BJ (cell line): ENCODE results near the gene SYT12. TPM values are rescaled to one million over a fixed set of nuclear protein-coding genes. Genes with fewer than 3 reads are reported as not detected.
A peak's percentile ranks its signal among the peaks of the same experiment; 100 is the strongest.

Experiments used
- CTCF ChIA-PET: fragments of 350-600 bp; formaldehyde crosslinking; extraction: SDS; loops from one replicate; lab custom pipeline; 2021; ENCODE audit warnings: antibody characterized with exemption, inconsistent platforms; lab: Yijun Ruan, JAX
- POLR2A ChIA-PET: fragments of 300-600 bp; sonication (Branson Sonifier 250); formaldehyde crosslinking; extraction: SDS; loops from one replicate; lab custom pipeline; 2021; ENCODE audit warnings: antibody characterized with exemption; lab: Charles Lee
- DNase-seq: peaks from one replicate; pipeline ENCODE4 v3.0.0-alpha.2; 2011; ENCODE audit warnings: low read depth
- H3K27me3 ChIP-seq: 2 replicates; pipeline ENCODE4 v1.6.0; 2011; ENCODE audit warnings: low read length; ENCODE audit not compliant: control insufficient read depth, insufficient read depth
- H3K36me3 ChIP-seq: 2 replicates; pipeline ENCODE4 v1.5.1; 2011; ENCODE audit warnings: low read length; ENCODE audit not compliant: control insufficient read depth, insufficient read depth
- H3K4me3 ChIP-seq: 2 replicates; pipeline ENCODE4 v1.5.1; 2011; ENCODE audit warnings: low read depth, mild to moderate bottlenecking, control low read depth, low read length
- polyA plus RNA-seq: library from polyadenylated mRNA; depleted of rRNA; stranded (reverse); fragments of >200 nt; gene quantifications from 2 replicates; pipeline ENCODE4 v1.2.3, GENCODE V29; 2011
- TF ChIP-seq, protein P1 (sequence below): IDR thresholded peaks from 2 replicates; pipeline ENCODE4 v1.5.1; 2011; ENCODE audit warnings: low read depth, mild to moderate bottlenecking, control low read depth, inconsistent platforms, low read length, moderate library complexity; ENCODE audit not compliant: insufficient read depth

Gene SYT12
- polyA plus RNA-seq, 1 experiment: 0.13 TPM

DNA sequence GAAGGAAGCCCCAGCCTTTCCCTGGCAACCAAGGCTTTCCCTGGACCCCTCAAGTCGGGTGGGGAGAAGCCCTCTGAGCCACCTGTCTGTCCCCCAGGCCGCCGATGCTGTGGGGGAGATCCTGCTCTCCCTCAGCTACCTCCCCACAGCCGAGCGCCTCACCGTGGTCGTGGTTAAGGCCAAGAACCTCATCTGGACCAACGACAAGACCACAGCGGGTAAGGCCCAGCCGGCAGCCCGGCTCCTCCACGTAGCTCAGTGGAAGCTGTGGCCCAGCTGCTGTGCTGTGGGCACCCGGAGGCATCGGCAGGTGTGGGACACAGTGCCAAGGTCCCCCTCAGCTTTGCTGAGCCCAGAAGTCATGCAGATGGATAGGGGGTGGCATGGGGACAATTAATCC, 21.6 kb downstream of the SYT12 start:
- ChIA-PET POLR2A (interaction anchor here (0.6 kb wide), 1 partner anchor 18 kb away, joined by 6 read pairs; no protein-coding TSS in a partner anchor), CTCF (no interaction called here)
- no peak for DNase-seq
- Histone ChIP-seq H3K27me3 (peaks cover 10% of the 10 kb centered on the region), H3K4me3 (no peak overlapping the region), H3K36me3 (no peaks in the 10 kb centered on the region)
- TF ChIP-seq, protein P1, sequence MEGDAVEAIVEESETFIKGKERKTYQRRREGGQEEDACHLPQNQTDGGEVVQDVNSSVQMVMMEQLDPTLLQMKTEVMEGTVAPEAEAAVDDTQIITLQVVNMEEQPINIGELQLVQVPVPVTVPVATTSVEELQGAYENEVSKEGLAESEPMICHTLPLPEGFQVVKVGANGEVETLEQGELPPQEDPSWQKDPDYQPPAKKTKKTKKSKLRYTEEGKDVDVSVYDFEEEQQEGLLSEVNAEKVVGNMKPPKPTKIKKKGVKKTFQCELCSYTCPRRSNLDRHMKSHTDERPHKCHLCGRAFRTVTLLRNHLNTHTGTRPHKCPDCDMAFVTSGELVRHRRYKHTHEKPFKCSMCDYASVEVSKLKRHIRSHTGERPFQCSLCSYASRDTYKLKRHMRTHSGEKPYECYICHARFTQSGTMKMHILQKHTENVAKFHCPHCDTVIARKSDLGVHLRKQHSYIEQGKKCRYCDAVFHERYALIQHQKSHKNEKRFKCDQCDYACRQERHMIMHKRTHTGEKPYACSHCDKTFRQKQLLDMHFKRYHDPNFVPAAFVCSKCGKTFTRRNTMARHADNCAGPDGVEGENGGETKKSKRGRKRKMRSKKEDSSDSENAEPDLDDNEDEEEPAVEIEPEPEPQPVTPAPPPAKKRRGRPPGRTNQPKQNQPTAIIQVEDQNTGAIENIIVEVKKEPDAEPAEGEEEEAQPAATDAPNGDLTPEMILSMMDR: no peak

- peaks cover 10% of the 10 kb centered on the region for H3K27me3 ChIP-seq
- POLR2A ChIA-PET: no interaction called here
- TF ChIP-seq, protein P1: no peak
- peak; percentile 45 for DNase-seq
- H3K4me3 ChIP-seq: no peak overlapping the region
- H3K36me3 ChIP-seq: no peaks in the 10 kb centered on the region
- CTCF ChIA-PET: interaction anchor here (1.1 kb wide), 1 partner anchor 10 kb away, joined by 3 read pairs; no protein-coding TSS in a partner anchor
These were observed 22.4 kb downstream of the SYT12 start for GRCh38 chr11:67045314-67045713.

GRCh38 chr11:67048515-67049130, 25.7 kb downstream of the SYT12 start:
- POLR2A ChIA-PET: no interaction called here
- peaks cover 3% of the 10 kb centered on the region for H3K27me3 ChIP-seq
- TF ChIP-seq, protein P1: no peak
- no peak for DNase-seq
- H3K36me3 ChIP-seq: no peaks in the 10 kb centered on the region
- H3K4me3 ChIP-seq: no peak overlapping the region
- CTCF ChIA-PET: interaction anchor here (1.1 kb wide), 1 partner anchor 22 kb away, joined by 3 read pairs; no protein-coding TSS in a partner anchor

GRCh38 chr11:67050139-67050538, 27.2 kb downstream of the SYT12 start:
- DNase-seq: no peak
- ChIA-PET CTCF (interaction anchor here (1.5 to 1.7 kb wide), 2 partner anchors 26 to 212 kb away, joined by 3 to 6 read pairs; no protein-coding TSS in a partner anchor), POLR2A (no interaction called here)
- Histone ChIP-seq H3K4me3 (no peak overlapping the region), H3K27me3 (peaks cover 2% of the 10 kb centered on the region; the same call in 1 of the 2 replicates), H3K36me3 (no peaks in the 10 kb centered on the region)
- TF ChIP-seq, protein P1: no peak

GRCh38 chr11:67051180-67051893, 28.4 kb downstream of the SYT12 start:
- CTCF ChIA-PET: interaction anchor here (0.6 to 4.9 kb wide), 5 partner anchors 8 to 211 kb away, joined by 3 to 34 read pairs (median 4); no protein-coding TSS in a partner anchor
- Histone ChIP-seq H3K27me3 (peaks cover 2% of the 10 kb centered on the region; the same call in 1 of the 2 replicates), H3K36me3 (no peaks in the 10 kb centered on the region), H3K4me3 (no peak overlapping the region)
- TF ChIP-seq, protein P1: no peak
- no peak for DNase-seq
- POLR2A ChIA-PET: interaction anchor here (0.9 kb wide), 1 partner anchor 68 kb away, joined by 3 read pairs; the partner anchor contains the start of gene KDM2A
